Stimulated activated CD8-positive, alpha-beta memory T cell treated with anti-CD3 and anti-CD28 coated beads, Interleukin-15, amount 100 ng/mL, for 4 hours (primary cell): ENCODE results near the gene HOGA1.

ENCODE experiments used
- DNase-seq, 2 donors: peaks; one replicate each; pipeline ENCODE4 v3.0.0-alpha.2; 2020; ENCODE audit warnings: low read depth in 2 of 2

HOGA1 gene

DNA sequence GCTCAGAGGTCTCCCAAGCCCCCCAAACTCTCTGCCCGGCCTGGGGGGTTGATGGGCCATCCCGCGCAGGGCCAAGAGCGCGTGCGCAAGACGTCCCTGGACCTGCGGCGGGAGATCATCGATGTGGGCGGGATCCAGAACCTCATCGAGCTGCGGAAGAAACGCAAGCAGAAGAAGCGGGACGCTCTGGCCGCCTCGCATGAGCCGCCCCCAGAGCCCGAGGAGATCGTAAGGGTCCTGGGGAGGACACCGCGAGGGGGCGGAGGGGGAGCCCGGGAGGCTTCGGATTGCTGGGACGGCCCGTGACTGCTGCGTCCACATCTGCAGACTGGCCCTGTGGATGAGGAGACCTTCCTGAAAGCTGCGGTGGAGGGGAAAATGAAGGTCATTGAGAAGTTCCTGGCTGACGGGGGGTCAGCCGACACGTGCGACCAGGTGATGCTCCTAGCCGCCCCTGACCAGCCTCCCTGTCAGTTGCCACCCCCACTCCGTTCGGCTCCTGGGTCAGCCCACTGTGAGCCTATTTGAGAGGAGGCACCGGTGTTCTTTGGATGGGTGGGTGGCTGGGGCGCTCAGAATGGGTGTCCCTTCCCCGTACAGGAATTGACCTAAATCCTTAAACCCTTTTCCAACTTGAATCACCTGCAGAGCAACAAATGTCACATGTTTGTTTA, 5.9 kb upstream of the HOGA1 start:
- no peak for DNase-seq

DNA sequence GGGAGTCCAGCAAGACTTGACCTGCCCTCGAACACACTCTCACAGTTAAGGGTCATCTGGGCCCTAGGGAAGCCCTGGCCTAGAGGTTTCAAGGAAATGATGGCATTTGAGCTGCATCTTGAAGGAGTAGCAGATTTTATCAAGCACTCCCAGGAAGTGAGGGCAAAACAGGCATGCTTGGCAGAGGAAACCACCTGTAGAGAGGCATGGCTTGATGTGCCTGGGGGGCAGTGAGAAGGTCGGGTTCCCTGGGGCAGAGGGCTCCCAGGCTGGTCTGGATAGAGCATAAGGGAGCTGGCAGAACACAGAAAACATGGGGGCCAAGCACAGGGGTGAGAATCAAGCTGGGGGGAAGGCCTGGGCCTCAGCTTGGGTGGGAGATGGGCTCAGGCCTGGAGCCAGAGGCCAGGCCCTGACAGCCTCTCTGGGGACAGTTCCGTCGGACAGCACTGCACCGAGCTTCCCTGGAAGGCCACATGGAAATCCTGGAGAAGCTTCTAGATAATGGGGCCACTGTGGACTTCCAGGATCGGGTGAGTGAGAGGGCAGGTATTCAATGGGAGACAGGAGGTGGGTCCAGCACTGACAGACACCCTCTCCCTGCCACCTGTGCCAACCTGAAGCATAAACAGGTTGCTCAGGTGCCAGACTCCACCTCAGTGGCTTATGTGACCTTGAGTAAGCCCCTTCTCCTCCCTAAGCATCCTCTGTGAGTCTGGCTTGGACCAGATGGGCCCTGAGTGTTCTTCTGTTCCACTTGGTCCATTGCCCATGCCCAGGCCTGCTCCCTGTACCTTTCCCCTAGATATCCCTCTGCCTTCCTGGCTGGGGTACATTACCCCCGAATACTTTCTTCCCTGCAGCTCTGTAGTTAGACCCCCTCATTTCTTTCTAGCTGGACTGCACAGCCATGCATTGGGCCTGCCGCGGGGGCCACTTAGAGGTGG, 3.5 kb upstream of the HOGA1 start:
- DNase-seq = no peak

- DNase-seq = no peak
These were observed 2.0 kb upstream of the HOGA1 start for GRCh38 chr10:97582169-97582568.

DNA sequence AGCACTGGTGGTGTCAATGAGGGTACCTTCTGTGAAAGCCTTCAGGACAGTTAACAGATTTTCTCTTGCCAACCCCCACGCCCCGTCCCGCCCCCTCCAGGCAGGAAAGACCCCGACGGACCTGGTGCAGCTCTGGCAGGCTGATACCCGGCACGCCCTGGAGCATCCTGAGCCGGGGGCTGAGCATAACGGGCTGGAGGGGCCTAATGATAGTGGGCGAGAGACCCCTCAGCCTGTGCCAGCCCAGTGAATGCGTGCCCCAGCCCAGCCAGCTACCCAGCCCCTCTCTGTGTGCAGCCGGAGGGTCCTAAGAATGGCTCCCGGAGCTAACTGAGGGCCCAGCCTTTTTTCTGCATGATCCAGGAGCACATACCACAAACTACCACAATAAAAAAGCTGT, 713 bp upstream of the HOGA1 start:
- DNase-seq = no peak

GRCh38 chr10:97584798-97585438, 729 bp downstream of the HOGA1 start:
- no peak for DNase-seq

DNA sequence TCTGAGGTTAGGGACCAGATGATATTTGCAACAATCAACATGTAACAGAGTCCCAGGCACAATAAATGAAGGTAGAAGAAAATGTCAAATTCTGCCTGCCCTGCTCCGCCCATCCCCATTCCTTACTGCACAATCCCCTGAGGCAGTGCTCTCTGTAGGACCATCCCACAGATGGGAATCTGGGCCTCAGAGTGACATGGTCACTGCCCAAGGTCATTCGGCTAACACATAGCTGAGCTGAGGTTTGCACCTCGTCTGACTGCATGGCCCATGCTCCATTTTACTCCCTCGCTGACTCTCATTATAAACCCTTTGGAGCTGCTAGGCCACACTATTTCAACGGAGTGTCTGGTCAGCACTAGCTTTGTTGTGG, 1.2 kb downstream of the HOGA1 start:
- no peak for DNase-seq

DNA sequence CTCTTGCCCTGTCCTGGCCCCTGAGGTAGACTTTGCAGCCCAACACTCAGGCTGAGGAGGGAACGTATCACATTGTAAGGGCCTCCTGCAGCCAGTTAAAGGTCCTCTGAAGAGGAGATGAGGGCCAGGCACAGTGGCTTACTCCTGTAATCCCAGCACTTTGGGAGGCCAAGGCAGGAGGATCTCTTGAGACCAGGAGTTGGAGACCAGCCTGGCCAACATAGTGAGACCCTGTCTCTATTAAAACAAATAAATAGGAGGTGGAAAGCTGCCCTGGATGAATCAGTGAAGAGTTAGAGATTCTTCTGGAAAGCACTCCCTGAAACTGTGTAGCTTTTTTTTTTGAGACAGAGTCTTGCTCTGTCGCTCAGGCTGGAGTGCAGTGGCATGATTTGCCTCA, 3.0 kb downstream of the HOGA1 start:
- DNase-seq = no peak

DNA sequence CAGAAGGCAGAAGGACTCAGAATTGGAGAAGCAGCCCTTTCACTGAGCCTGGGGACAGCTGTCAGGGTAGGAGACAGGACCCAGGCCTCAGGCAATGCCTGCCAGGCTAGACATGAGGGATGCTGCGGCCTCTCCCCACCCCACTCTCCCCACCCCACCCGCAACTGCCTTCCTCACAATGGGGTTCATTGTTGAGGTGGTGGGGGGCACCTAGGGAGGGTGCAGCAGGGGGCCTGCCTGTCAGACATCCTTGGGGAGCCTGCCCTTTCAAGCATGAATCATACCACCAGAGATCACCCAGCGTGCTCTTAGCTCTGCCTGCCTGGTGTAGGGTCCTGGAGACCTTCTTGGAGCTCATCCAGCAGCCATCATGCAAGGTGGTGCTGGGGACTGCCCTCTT, 5.3 kb downstream of the HOGA1 start, which contains the start of gene C10orf62:
Gene C10orf62 (plus strand): TSS at position 243 of the 400 bp plus-strand sequence. CDS start 177 bp downstream, outside the sequence.
- no peak for DNase-seq

DNA sequence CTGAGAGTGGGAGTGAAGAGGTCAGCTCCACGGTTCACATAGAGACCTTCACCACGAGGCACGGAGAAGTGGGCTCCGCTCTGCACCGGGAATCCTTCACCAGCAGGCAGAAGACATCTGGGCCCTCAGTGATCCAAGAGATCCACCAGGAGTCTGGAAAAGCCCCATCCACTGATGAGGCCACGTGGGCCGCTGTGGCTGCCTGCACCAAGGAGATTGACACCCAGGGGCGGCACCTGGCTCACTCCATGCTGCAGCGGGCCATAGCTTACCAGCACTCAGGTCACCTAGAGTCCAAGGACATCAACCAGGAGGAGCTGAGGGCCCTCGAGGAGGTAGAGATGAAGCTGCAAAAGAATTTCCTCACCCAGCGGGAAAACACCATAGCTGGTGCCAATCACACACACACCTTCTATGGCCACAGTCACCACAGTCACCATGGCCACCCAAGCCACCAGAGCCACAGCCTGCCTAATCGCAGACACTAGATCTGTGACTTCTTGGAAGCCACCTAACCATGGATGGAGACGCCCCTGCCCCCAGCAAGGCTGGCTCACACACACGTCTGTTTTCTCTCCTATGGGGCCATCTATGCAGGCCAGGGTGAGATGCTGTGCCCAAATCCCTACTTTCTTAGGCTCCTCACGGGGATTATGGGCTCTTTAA, 6.0 kb downstream of the HOGA1 start:
- DNase-seq = no peak

DNA sequence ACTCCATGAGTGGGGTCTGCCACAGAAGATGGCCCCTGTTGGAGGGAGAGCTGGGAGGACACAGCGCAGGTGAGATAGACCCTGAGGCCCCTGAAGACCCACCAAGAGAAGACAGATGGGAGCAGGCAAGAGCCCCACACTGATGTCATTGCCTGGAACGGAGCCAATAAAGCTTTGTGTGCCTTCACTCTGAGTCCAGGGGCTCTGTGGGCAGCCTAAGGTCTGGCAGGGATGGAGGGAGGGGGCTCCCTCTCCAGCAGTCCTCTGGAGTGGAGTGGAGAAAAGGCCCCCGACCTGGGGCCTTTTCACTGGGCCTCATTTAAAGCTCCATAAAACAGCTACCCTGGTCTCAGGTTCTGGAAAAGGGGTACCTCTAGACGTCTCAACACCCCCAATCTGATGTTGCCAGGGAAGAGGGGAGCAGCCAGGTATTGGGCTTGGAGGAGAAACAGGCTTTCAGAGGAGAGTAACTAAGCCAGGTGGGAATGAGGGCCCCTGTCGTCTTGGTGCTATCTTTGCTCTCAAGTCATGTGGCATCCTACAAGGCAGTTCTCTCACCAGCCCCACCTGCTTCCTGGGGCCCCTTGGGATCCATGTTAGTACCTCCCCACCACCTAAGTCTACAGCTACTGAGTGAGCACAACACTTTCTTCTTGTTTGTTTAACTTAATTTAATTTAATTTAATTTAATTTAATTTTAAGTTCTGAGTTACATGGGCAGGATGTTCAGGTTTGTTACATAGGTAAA, 6.7 kb downstream of the HOGA1 start:
- no peak for DNase-seq

- DNase-seq = no peak
These were observed 9.2 kb downstream of the HOGA1 start for GRCh38 chr10:97593421-97593820.

- DNase-seq = no peak
These were observed 12.2 kb downstream of the HOGA1 start for GRCh38 chr10:97596101-97597082.

DNA sequence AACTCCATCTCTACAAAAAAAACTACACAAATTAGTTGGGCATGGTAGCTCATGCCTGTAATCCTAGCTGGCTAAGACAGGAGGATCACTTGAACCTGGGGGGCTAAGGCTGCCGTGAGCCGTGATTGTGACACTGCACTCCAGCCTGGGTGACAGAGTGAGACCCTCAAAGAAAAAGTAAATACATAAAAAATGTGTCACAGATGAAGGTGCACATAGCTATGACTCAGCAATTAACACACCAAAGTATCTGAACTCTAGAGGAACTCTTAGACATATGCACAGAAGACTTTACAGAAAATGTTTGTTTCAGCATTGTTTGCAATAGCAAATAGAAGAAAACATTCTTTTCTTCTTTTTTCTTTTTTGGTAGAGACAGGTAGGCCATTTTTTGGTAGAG, 13.6 kb downstream of the HOGA1 start:
- no peak for DNase-seq

GRCh38 chr10:97598407-97599271, 14.4 kb downstream of the HOGA1 start:
- DNase-seq = no peak

- DNase-seq = no peak
These were observed 15.1 kb downstream of the HOGA1 start for GRCh38 chr10:97599272-97599619.

GRCh38 chr10:97600616-97601015, 16.4 kb downstream of the HOGA1 start:
- no peak for DNase-seq

DNA sequence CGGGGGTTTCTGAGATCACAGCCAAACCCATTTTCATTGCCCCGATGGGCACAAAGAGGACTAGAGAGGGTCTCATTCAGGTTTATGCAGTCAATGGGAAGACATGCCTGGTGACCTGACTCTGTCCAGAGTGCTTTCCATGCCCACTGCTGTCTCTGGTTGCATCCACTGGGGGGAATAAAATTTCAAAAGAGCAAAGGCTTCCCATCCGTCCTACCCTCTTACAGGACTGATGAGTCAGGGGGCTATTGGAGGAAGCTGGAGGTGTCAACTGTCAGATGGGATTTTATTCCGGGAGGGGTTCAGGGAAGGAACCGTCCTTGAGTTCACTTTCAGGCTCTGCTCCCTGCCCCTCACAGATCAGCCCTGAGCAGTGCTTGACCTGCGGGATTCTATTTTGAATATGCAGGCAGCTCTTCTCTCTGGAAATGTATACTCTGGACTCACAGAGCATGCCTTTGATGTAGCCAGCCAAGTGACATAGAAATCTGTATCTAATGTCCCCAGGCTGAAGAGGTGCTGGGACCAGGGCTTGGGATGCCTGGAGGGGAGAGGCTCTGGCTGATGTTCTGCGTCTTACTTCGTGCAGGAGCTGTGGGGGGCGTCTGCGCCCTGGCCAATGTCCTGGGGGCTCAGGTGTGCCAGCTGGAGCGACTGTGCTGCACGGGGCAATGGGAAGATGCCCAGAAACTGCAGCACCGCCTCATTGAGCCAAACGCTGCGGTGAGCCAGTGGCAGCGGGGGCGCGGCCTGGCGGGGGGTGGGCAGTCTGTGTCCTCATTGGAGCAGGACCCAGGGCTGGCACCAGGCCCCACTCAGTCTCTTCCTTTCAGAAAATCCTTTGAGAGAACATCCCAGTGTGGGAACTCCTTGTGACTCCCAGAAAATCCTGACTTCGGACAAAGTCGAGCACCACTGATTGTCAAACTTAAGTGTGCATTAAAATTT, 17.4 kb downstream of the HOGA1 start:
- DNase-seq = no peak

- no peak for DNase-seq
These were observed 23.0 kb downstream of the HOGA1 start for GRCh38 chr10:97607095-97607636.
